ENCODE measurements around the gene DDIT3.

DNA sequence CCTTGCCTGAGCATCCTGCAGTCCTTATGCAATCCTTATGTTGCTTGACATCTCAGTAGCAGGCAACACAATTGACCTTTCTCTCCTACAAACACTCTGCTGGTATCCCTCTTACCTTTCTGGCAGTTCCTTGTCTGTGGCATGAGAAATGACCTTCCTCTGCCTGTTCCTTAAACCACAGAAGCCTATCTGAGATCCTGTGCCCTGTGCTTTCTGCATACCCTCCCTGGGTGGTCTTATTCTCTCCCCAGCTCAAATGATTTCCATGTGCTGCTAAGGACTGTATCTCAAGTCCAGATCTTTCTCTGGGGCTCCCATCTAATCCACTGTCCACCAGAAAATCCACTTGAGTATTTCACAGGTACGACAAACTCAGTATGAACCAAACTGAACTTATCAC, 38.6 kb downstream of the DDIT3 start:
- TF ChIP-seq POLR2A (IDR thresholded peaks at IDR 0.05; ENCODE audit: low read depth, low read length) (no peak), POLR2AphosphoS5 (IDR thresholded peaks at IDR 0.05; ENCODE audit: low read depth, low read length) (no peak), TAF1 (IDR thresholded peaks at IDR 0.05; ENCODE audit: borderline replicate concordance, low read depth, low read length) (no peak)

All from GM12892 (cell line).